Gastrocnemius medialis (tissue), 4 donors: ENCODE data around the gene ZDHHC1. TPM values are rescaled to one million over a fixed set of nuclear protein-coding genes. Genes with fewer than 3 reads are reported as not detected.

ENCODE experiments used
- ATAC-seq, 2 donors: fragments of 150-250 bp; one replicate each; pipeline ENCODE4 v1.9.1; 2016
- DNase-seq, 2 donors: peaks; one replicate each; pipeline ENCODE4 v3.0.0-alpha.2; 2019
- H3K27ac ChIP-seq, 4 donors: fragments of 200-600 bp; sonication (generic); 1 replicate in 1 of 4; 2 replicates in 3 of 4; pipeline ENCODE4 v1.5.1; 2016 to 2018; ENCODE audit warnings: mild to moderate bottlenecking in 2 of 4, moderate library complexity in 1 of 4
- H3K27me3 ChIP-seq, 3 donors: fragments of 200-600 bp; sonication (generic) in 2 of 3; 1 replicate in 1 of 3; 2 replicates in 2 of 3; pipeline versions ENCODE4 v1.5.1 to v1.6.0; 2016 to 2019; ENCODE audit warnings: mild to moderate bottlenecking in 1 of 3, moderate library complexity in 1 of 3
- H3K36me3 ChIP-seq, 2 donors: fragments of 200-600 bp; sonication (generic) in 1 of 2; one replicate each; pipeline ENCODE4 v1.5.1; 2017 to 2018
- H3K4me1 ChIP-seq, 2 donors: fragments of 200-600 bp; sonication (generic) in 1 of 2; one replicate each; pipeline ENCODE4 v1.5.1; 2016 to 2017; ENCODE audit warnings: mild to moderate bottlenecking in 2 of 2
- H3K4me3 ChIP-seq, 4 donors: fragments of 200-600 bp; sonication (generic) in 3 of 4; 1 replicate in 1 of 4; 2 replicates in 3 of 4; pipeline ENCODE4 v1.5.1; 2016 to 2019; ENCODE audit warnings: mild to moderate bottlenecking in 2 of 4
- H3K9me3 ChIP-seq, 3 donors: fragments of 200-600 bp; sonication (generic) in 2 of 3; 1 replicate in 1 of 3; 2 replicates in 2 of 3; pipeline ENCODE4 v1.5.1; 2016 to 2019
- CTCF ChIP-seq, 5 experiments: fragments of 450-650 bp in 3 of 5; fragments of 200-600 bp in 2 of 5; sonication (generic) in 2 of 5; IDR thresholded peaks in 4 of 5; conservative IDR thresholded peaks in 1 of 5; 1 replicate in 4 of 5; 2 replicates in 1 of 5; pipeline ENCODE4 v1.5.1; 2016 to 2019; ENCODE audit warnings: antibody characterized with exemption in 5 of 5, mild to moderate bottlenecking in 3 of 5, moderate library complexity in 3 of 5
- POLR2A ChIP-seq, 2 donors: fragments of 450-650 bp; IDR thresholded peaks; one replicate each; pipeline ENCODE4 v1.6.1; 2017; ENCODE audit warnings: antibody characterized with exemption in 2 of 2, mild to moderate bottlenecking in 2 of 2, moderate library complexity in 2 of 2
- in situ Hi-C, 4 donors: fragments of 200-750 bp; cut with MboI; loops; one replicate each; pipeline versions ENCODE4 v1.15.0 to v1.8.0; 2017; ENCODE audit warnings: low sequenced_read_pairs in 4 of 4
- intact Hi-C: fragments of 100-400 bp; cut with DNase I; formaldehyde crosslinking; loops from one replicate; pipeline ENCODE4 v1.15.1; 2023; ENCODE audit warnings: low total_unique reads
- total RNA-seq, 4 donors: library from RNA; depleted of rRNA; stranded (reverse); fragments of >200 nt; gene quantifications; one replicate each; pipeline versions ENCODE4 v1.1.0 to v1.2.3, GENCODE V29; 2016

ZDHHC1 gene
- total RNA-seq, 4 donors from 2014 or later: 4.4 to 11.0 (median 8.9) TPM

GRCh38 chr16:67459066-67459860, 43.0 kb upstream of the ZDHHC1 start:
- Histone ChIP-seq H3K27ac (peak overlapping the region; percentile 54 to 90 (median 70)), H3K36me3 (no peaks in the 10 kb centered on the region), H3K4me1 (peaks cover 83 to 84% of the 10 kb centered on the region in 2 donors), H3K27me3 (no peaks in the 10 kb centered on the region), H3K9me3 (no peaks in the 10 kb centered on the region), H3K4me3 (no peak overlapping the region)
- TF ChIP-seq POLR2A (IDR thresholded peaks at IDR 0.05) (no peak), CTCF (IDR thresholded peaks at IDR 0.05 in 4 of 5, conservative IDR thresholded peaks at IDR 0.05 in 1 of 5) (no peak)
- DNase-seq (peak; percentile 71 to 73), ATAC-seq (peak; percentile 24 to 35)
- in situ Hi-C loops (no loop called here), intact Hi-C loops (no loop called here)

- intact Hi-C loops (no loop called here), in situ Hi-C loops (no loop called here)
- peaks cover 73 to 77% of the 10 kb centered on the region in 2 donors for H3K4me1 ChIP-seq
These were observed 41.9 kb upstream of the ZDHHC1 start for GRCh38 chr16:67458121-67458641.

GRCh38 chr16:67457611-67458010, 41.3 kb upstream of the ZDHHC1 start:
- no peak for ATAC-seq
- Histone ChIP-seq H3K9me3 (no peaks in the 10 kb centered on the region), H3K27me3 (no peaks in the 10 kb centered on the region), H3K36me3 (no peaks in the 10 kb centered on the region), H3K4me1 (peaks cover 73 to 77% of the 10 kb centered on the region in 2 donors), H3K4me3 (no peak overlapping the region), H3K27ac (peak overlapping the region; percentile 54 to 90 (median 70))
- intact Hi-C loops (no loop called here), in situ Hi-C loops (no loop called here)
- TF ChIP-seq CTCF (IDR thresholded peaks at IDR 0.05 in 4 of 5, conservative IDR thresholded peaks at IDR 0.05 in 1 of 5) (no peak), POLR2A (IDR thresholded peaks at IDR 0.05) (no peak)
- no peak for DNase-seq

More at GRCh38 chr16:67458121-67458641, 41.9 kb upstream of the ZDHHC1 start:
- H3K27ac ChIP-seq: peak overlapping the region; percentile 54 to 90 (median 70)
- no peaks in the 10 kb centered on the region for H3K27me3 ChIP-seq
- no peaks in the 10 kb centered on the region for H3K9me3 ChIP-seq
- H3K36me3 ChIP-seq: no peaks in the 10 kb centered on the region
- H3K4me3 ChIP-seq: no peak overlapping the region
- DNase-seq (no peak), ATAC-seq (no peak)
- TF ChIP-seq POLR2A (IDR thresholded peaks at IDR 0.05) (no peak), CTCF (IDR thresholded peaks at IDR 0.05 in 4 of 5, conservative IDR thresholded peaks at IDR 0.05 in 1 of 5) (no peak)

GRCh38 chr16:67456391-67457081, 40.3 kb upstream of the ZDHHC1 start:
- TF ChIP-seq POLR2A (IDR thresholded peaks at IDR 0.05): no peak
- peak; percentile 52 to 75 (median 66) for TF ChIP-seq CTCF (IDR thresholded peaks at IDR 0.05 in 4 of 5, conservative IDR thresholded peaks at IDR 0.05 in 1 of 5)
- Histone ChIP-seq H3K4me1 (peaks cover 73 to 77% of the 10 kb centered on the region in 2 donors), H3K9me3 (no peaks in the 10 kb centered on the region), H3K27me3 (no peaks in the 10 kb centered on the region), H3K4me3 (no peak overlapping the region), H3K36me3 (no peaks in the 10 kb centered on the region), H3K27ac (peak overlapping the region; percentile 67 to 90 (median 72))
- intact Hi-C loops: no loop called here
- ATAC-seq (peak; percentile 73 to 80), DNase-seq (peak; percentile 78 to 90)
- in situ Hi-C loops: no loop called here
